Keratinocyte (primary cell): ENCODE measurements around the gene ETV4.

Experiments
- EZH2 ChIP-seq: IDR thresholded peaks from one replicate; pipeline ENCODE4 v1.6.1; 2012; ENCODE audit warnings: inconsistent platforms, mild to moderate bottlenecking, low read length, moderate library complexity
- TF ChIP-seq, protein P1 (sequence below), 3 experiments: IDR thresholded peaks in 1 of 3; conservative IDR thresholded peaks in 1 of 3; optimal IDR thresholded peaks in 1 of 3; 2 replicates in 2 of 3; 3 replicates in 1 of 3; pipeline versions ENCODE3 to v1.5.1; 2011; ENCODE audit warnings: low read length in 3 of 3, mild to moderate bottlenecking in 3 of 3, moderate library complexity in 2 of 3, control low read depth in 1 of 3, inconsistent platforms in 1 of 3; ENCODE audit not compliant: insufficient read depth in 2 of 3; ENCODE audit errors: extremely low read depth in 1 of 3

DNA sequence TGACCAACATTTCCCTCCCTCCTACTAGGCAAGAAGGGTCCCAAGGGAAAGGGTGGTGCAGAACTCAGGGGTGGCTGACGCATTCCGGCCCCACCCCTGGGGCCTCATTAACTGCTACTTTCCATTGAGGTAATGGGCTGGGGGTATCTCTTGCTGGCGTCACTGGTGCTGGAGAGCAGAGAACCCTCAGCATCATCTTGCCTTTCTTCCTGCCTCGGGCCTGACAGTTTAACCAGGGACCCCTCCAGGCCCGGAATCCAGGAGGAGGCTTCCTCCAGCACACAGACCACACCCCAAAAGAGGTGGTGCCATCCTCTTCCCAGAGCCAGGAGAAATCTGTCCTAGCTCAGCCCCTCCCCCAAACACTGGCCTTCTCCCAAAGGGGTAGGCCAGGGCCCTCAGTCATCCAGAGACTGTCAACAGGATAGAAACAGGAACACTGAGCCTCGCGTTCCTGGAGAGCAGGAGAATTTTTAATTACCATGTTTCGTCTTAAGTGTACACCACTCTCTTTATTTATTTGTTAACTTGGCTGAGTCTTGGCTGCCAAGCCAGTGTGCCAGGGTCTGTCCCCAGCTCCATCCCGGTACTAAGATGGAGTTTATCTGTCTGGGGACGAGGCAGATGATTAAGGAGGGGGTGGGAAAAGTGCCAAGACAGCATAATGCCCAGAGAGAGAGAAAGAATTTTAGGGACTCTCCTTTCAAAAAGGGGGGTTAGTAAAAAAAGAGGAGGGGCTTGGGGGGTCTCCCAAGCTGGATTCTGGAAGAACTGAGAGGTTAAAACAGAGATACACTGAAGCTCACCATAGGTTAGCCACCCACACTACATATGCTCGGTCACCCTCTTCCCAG lies 5.1 kb downstream of the ETV4 start:
- TF ChIP-seq, protein P1, sequence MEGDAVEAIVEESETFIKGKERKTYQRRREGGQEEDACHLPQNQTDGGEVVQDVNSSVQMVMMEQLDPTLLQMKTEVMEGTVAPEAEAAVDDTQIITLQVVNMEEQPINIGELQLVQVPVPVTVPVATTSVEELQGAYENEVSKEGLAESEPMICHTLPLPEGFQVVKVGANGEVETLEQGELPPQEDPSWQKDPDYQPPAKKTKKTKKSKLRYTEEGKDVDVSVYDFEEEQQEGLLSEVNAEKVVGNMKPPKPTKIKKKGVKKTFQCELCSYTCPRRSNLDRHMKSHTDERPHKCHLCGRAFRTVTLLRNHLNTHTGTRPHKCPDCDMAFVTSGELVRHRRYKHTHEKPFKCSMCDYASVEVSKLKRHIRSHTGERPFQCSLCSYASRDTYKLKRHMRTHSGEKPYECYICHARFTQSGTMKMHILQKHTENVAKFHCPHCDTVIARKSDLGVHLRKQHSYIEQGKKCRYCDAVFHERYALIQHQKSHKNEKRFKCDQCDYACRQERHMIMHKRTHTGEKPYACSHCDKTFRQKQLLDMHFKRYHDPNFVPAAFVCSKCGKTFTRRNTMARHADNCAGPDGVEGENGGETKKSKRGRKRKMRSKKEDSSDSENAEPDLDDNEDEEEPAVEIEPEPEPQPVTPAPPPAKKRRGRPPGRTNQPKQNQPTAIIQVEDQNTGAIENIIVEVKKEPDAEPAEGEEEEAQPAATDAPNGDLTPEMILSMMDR (optimal IDR thresholded peaks at IDR 0.05 in 1 of 3, IDR thresholded peaks at IDR 0.05 in 1 of 3, conservative IDR thresholded peaks at IDR 0.05 in 1 of 3; ENCODE audit: extremely low read depth in 1 of 3, insufficient read depth in 2 of 3, low read length in 3 of 3), result no peak
- no peak for TF ChIP-seq EZH2
